DND-41 (cell line): ENCODE results near the gene ZXDC.

ENCODE experiments used
- ATAC-seq: fragments of 200-7000 bp; cut with Tn5 transposase; 3 replicates; pipeline ENCODE4 v1.9.1; 2021; ENCODE audit warnings: low read depth; ENCODE audit not compliant: insufficient read depth
- DNase-seq: peaks from one replicate; pipeline ENCODE4 v3.0.0-alpha.2; 2020
- H2AFZ ChIP-seq: 2 replicates; pipeline ENCODE4 v1.6.0; 2012; ENCODE audit warnings: low read depth, low read length
- H3K27ac ChIP-seq: 2 replicates; pipeline ENCODE4 v1.5.1; 2012; ENCODE audit warnings: low read length, inconsistent platforms
- H3K27me3 ChIP-seq: fragments of 200-600 bp; sonication (generic); 2 replicates; pipeline ENCODE4 v1.6.0; 2012; ENCODE audit warnings: low read length, mild to moderate bottlenecking, inconsistent platforms; ENCODE audit not compliant: insufficient read depth, poor library complexity
- H3K36me3 ChIP-seq: 2 replicates; pipeline ENCODE4 v1.5.1; 2012; ENCODE audit warnings: low read length, inconsistent platforms; ENCODE audit not compliant: insufficient read depth
- H3K4me1 ChIP-seq: 2 replicates; pipeline ENCODE4 v1.5.1; 2012; ENCODE audit warnings: mild to moderate bottlenecking, low read length; ENCODE audit not compliant: insufficient read depth
- H3K4me2 ChIP-seq: 2 replicates; pipeline ENCODE4 v1.6.0; 2012; ENCODE audit warnings: mild to moderate bottlenecking, moderate library complexity, low read length, inconsistent platforms; ENCODE audit not compliant: insufficient read depth
- H3K4me3 ChIP-seq, 2 experiments: fragments of 200-600 bp in 1 of 2; shearing (Covaris generic) in 1 of 2; 2 replicates each; pipeline ENCODE4 v1.5.1; 2012 to 2016; ENCODE audit warnings: inconsistent platforms in 2 of 2, low read length in 2 of 2, mild to moderate bottlenecking in 2 of 2, low read depth in 1 of 2, moderate library complexity in 1 of 2
- H3K79me2 ChIP-seq: 2 replicates; pipeline ENCODE4 v1.6.0; 2012; ENCODE audit warnings: low read length, inconsistent platforms; ENCODE audit not compliant: insufficient read depth
- H3K9ac ChIP-seq: 2 replicates; pipeline ENCODE4 v1.6.0; 2012; ENCODE audit warnings: low read depth, mild to moderate bottlenecking, inconsistent platforms, low read length, moderate library complexity
- H3K9me3 ChIP-seq: 2 replicates; pipeline ENCODE4 v1.5.1; 2012; ENCODE audit warnings: low read length, moderate library complexity, mild to moderate bottlenecking, inconsistent platforms; ENCODE audit not compliant: insufficient read depth, severe bottlenecking
- H4K20me1 ChIP-seq: 2 replicates; pipeline ENCODE4 v1.6.0; 2012; ENCODE audit warnings: low read length; ENCODE audit not compliant: insufficient read depth
- CTCF ChIP-seq: IDR thresholded peaks from 2 replicates; pipeline ENCODE4 v1.5.1; 2012; ENCODE audit warnings: borderline replicate concordance, low read length, moderate library complexity, mild to moderate bottlenecking; ENCODE audit not compliant: poor library complexity, severe bottlenecking; ENCODE audit errors: extremely low read depth
- EZH2 ChIP-seq: IDR thresholded peaks from 3 replicates; pipeline ENCODE4 v1.6.1; 2012; ENCODE audit warnings: borderline replicate concordance, low read depth, mild to moderate bottlenecking, moderate library complexity, low read length, inconsistent platforms; ENCODE audit not compliant: severe bottlenecking

ZXDC gene

GRCh38 chr3:126459763-126460127 is 15.9 kb downstream of the ZXDC start:
- H2AFZ ChIP-seq: no peak overlapping the region
- DNase-seq (no peak), ATAC-seq (no peak)
- H3K4me3 ChIP-seq: no peak overlapping the region
- H3K9me3 ChIP-seq: no peaks in the 10 kb centered on the region
- peaks cover 94% of the 10 kb centered on the region for H3K36me3 ChIP-seq
- H3K27me3 ChIP-seq: no peaks in the 10 kb centered on the region
- no peaks in the 10 kb centered on the region for H3K4me1 ChIP-seq
- peaks cover 71% of the 10 kb centered on the region for H3K79me2 ChIP-seq
- TF ChIP-seq CTCF: no peak
- TF ChIP-seq EZH2: no peak
- peaks cover 78% of the 10 kb centered on the region for H4K20me1 ChIP-seq
- no peak overlapping the region for H3K4me2 ChIP-seq
- H3K27ac ChIP-seq: no peak overlapping the region
- H3K9ac ChIP-seq: no peak overlapping the region

GRCh38 chr3:126459111-126459762 is 16.5 kb downstream of the ZXDC start:
- no peak overlapping the region for H2AFZ ChIP-seq
- H3K4me2 ChIP-seq: no peak overlapping the region
- peaks cover 72% of the 10 kb centered on the region for H3K79me2 ChIP-seq
- no peak for TF ChIP-seq CTCF
- no peak overlapping the region for H3K9ac ChIP-seq
- H3K27me3 ChIP-seq: no peaks in the 10 kb centered on the region
- H3K4me1 ChIP-seq: no peaks in the 10 kb centered on the region
- peaks cover 94% of the 10 kb centered on the region for H3K36me3 ChIP-seq
- no peak for ATAC-seq
- H3K9me3 ChIP-seq: no peaks in the 10 kb centered on the region
- H3K27ac ChIP-seq: no peak overlapping the region
- H3K4me3 ChIP-seq: no peak overlapping the region
- H4K20me1 ChIP-seq: peaks cover 77% of the 10 kb centered on the region
- no peak for DNase-seq

- ATAC-seq (no peak), DNase-seq (no peak)
- H2AFZ ChIP-seq: no peak overlapping the region
- no peaks in the 10 kb centered on the region for H3K4me1 ChIP-seq
- no peak overlapping the region for H3K27ac ChIP-seq
- peaks cover 59% of the 10 kb centered on the region for H3K79me2 ChIP-seq
- no peaks in the 10 kb centered on the region for H3K27me3 ChIP-seq
- no peaks in the 10 kb centered on the region for H3K9me3 ChIP-seq
- peaks cover 67% of the 10 kb centered on the region for H4K20me1 ChIP-seq
- TF ChIP-seq EZH2 (no peak), CTCF (no peak)
- H3K4me2 ChIP-seq: no peak overlapping the region
- H3K36me3 ChIP-seq: peaks cover 93% of the 10 kb centered on the region
- no peak overlapping the region for H3K9ac ChIP-seq
- H3K4me3 ChIP-seq: no peak overlapping the region
Measured at GRCh38 chr3:126456766-126457388, 18.8 kb downstream of the ZXDC start.
